Transverse colon (tissue), 4 donors: ENCODE measurements around the gene MCAM. TPM values are rescaled to one million over a fixed set of nuclear protein-coding genes. Genes with fewer than 3 reads are reported as not detected.

ENCODE experiments used
- DNase-seq: peaks from one replicate; pipeline ENCODE4 v3.0.0-alpha.2; 2019
- H3K27ac ChIP-seq, 4 donors: fragments of 200-600 bp; sonication (generic); 2 replicates each; pipeline ENCODE4 v1.5.1; 2016 to 2018; ENCODE audit warnings: inconsistent platforms in 4 of 4
- H3K27me3 ChIP-seq: fragments of 200-600 bp; sonication (generic); 2 replicates; pipeline ENCODE4 v1.5.1; 2017; ENCODE audit warnings: inconsistent platforms
- H3K36me3 ChIP-seq, 4 donors: fragments of 200-600 bp; sonication (generic); 2 replicates each; pipeline ENCODE4 v1.5.1; 2017 to 2019; ENCODE audit warnings: inconsistent platforms in 4 of 4
- H3K4me1 ChIP-seq, 4 donors: fragments of 200-600 bp; sonication (generic); 2 replicates each; pipeline ENCODE4 v1.5.1; 2017 to 2020; ENCODE audit warnings: inconsistent platforms in 4 of 4
- H3K4me3 ChIP-seq, 4 donors: fragments of 200-600 bp; sonication (generic); 1 replicate in 1 of 4; 2 replicates in 3 of 4; pipeline versions ENCODE4 v1.5.1 to v1.6.1; 2017 to 2019; ENCODE audit warnings: inconsistent platforms in 4 of 4
- H3K9me3 ChIP-seq, 2 donors: fragments of 200-600 bp; sonication (generic); 2 replicates each; pipeline ENCODE4 v1.5.1; 2017 to 2019; ENCODE audit warnings: inconsistent platforms in 2 of 2
- CTCF ChIP-seq, 5 experiments: fragments of 200-600 bp in 3 of 5; fragments of 450-650 bp in 2 of 5; sonication (generic) in 3 of 5; IDR thresholded peaks; 1 replicate in 2 of 5; 2 replicates in 3 of 5; pipeline ENCODE4 v1.5.1; 2016 to 2017; ENCODE audit warnings: antibody characterized with exemption in 5 of 5, inconsistent platforms in 3 of 5, mild to moderate bottlenecking in 2 of 5, moderate library complexity in 1 of 5
- EP300 ChIP-seq: sonication (generic); formaldehyde crosslinking; IDR thresholded peaks from one replicate; pipeline ENCODE4 v1.6.1; 2017; ENCODE audit warnings: antibody characterized with exemption, low read depth
- POLR2A ChIP-seq: fragments of 450-650 bp; IDR thresholded peaks from one replicate; pipeline ENCODE4 v1.6.1; 2016; ENCODE audit warnings: antibody characterized with exemption, mild to moderate bottlenecking, moderate library complexity
- POLR2AphosphoS5 ChIP-seq, 3 donors: sonication (generic); formaldehyde crosslinking; IDR thresholded peaks; one replicate each; pipeline ENCODE4 v1.6.1; 2016; ENCODE audit warnings: antibody characterized with exemption in 3 of 3
- WGBS, 2 donors: methylation state at CpG; one replicate each; pipeline ENCODE4 v1.1.5; 2018; ENCODE audit warnings: low coverage in 1 of 2; 5-methylcytosine and 5-hydroxymethylcytosine counted together
- in situ Hi-C, 4 donors: fragments of 200-750 bp; cut with MboI; loops; one replicate each; pipeline versions ENCODE4 v1.15.0 to v1.15.1; 2017; ENCODE audit warnings: low sequenced_read_pairs in 3 of 4, low pct_ligation_motif_present in 1 of 4, low pct_unique_long_range_greater_than_20kb in 1 of 4
- intact Hi-C: fragments of 100-400 bp; cut with DNase I; formaldehyde crosslinking; loops from one replicate; pipeline ENCODE4 v1.15.1; 2023; ENCODE audit warnings: low total_unique reads
- total RNA-seq, 4 donors: library from RNA; depleted of rRNA; stranded (reverse); fragments of >200 nt; gene quantifications; one replicate each; pipeline ENCODE4 v1.1.0, GENCODE V29; 2016

The MCAM gene
- total RNA-seq, 4 donors from 2014 or later, result 87.4 to 466 (median 150) TPM

GRCh38 chr11:119300198-119300964 lies 16.5 kb downstream of the MCAM start:
- Histone ChIP-seq H3K9me3 (no peaks in the 10 kb centered on the region), H3K36me3 (peaks cover 0 to 27% (median 9%) of the 10 kb centered on the region in 4 donors), H3K27ac (peak overlapping the region in 2 of 4 donors; percentile 23 to 33), H3K4me1 (no peaks in the 10 kb centered on the region), H3K4me3 (no peak overlapping the region), H3K27me3 (no peaks in the 10 kb centered on the region)
- TF ChIP-seq POLR2AphosphoS5 (IDR thresholded peaks at IDR 0.05) (no peak), CTCF (IDR thresholded peaks at IDR 0.05) (no peak), POLR2A (no peak), EP300 (no peak)
- 80% methylated on average over 1 to 3 of the region's 3 CpGs for WGBS, 2 donors
- DNase-seq, result no peak
- in situ Hi-C loops (no loop called here), intact Hi-C loops (no loop called here)

GRCh38 chr11:119299416-119299815 lies 17.5 kb downstream of the MCAM start:
- WGBS, 2 donors, result 97 to 100% methylated on average over 6 to 9 of the region's 9 CpGs
- peak overlapping the region in 1 of 4 donors; percentile 65 for H3K27ac ChIP-seq
- intact Hi-C loops, result no loop called here
- no peak overlapping the region for H3K4me3 ChIP-seq
- TF ChIP-seq POLR2AphosphoS5 (IDR thresholded peaks at IDR 0.05) (no peak), EP300 (no peak), POLR2A (no peak), CTCF (IDR thresholded peaks at IDR 0.05) (no peak)
- H3K4me1 ChIP-seq, result no peaks in the 10 kb centered on the region
- H3K9me3 ChIP-seq, result no peaks in the 10 kb centered on the region
- peaks cover 0 to 27% (median 9%) of the 10 kb centered on the region in 4 donors for H3K36me3 ChIP-seq
- in situ Hi-C loops, result no loop called here
- H3K27me3 ChIP-seq, result no peaks in the 10 kb centered on the region
- DNase-seq, result no peak

GRCh38 chr11:119298726-119299125 lies 18.2 kb downstream of the MCAM start:
- TF ChIP-seq EP300 (no peak), CTCF (IDR thresholded peaks at IDR 0.05) (no peak), POLR2A (no peak), POLR2AphosphoS5 (IDR thresholded peaks at IDR 0.05) (peak in 2 of 3 donors; percentile 24 to 26)
- Histone ChIP-seq H3K27ac (peak overlapping the region in 3 of 4 donors; percentile 33 to 65 (median 52)), H3K9me3 (no peaks in the 10 kb centered on the region), H3K36me3 (peaks cover 0 to 26% (median 9%) of the 10 kb centered on the region in 4 donors), H3K4me1 (no peaks in the 10 kb centered on the region), H3K4me3 (no peak overlapping the region), H3K27me3 (no peaks in the 10 kb centered on the region)
- intact Hi-C loops (no loop called here), in situ Hi-C loops (no loop called here)
- WGBS, 2 donors, result 82% methylated on average over 2 of the region's 2 CpGs; no CpG with 5 or more reads in 1 of the 2 donors
- no peak for DNase-seq

- H3K36me3 ChIP-seq, result peaks cover 0 to 23% (median 9%) of the 10 kb centered on the region in 4 donors
- in situ Hi-C loops (no loop called here), intact Hi-C loops (no loop called here)
- H3K9me3 ChIP-seq, result no peaks in the 10 kb centered on the region
- H3K4me3 ChIP-seq, result no peak overlapping the region
- TF ChIP-seq EP300, result no peak
- TF ChIP-seq POLR2AphosphoS5 (IDR thresholded peaks at IDR 0.05), result no peak
- TF ChIP-seq POLR2A, result no peak
- no peak for TF ChIP-seq CTCF (IDR thresholded peaks at IDR 0.05)
- WGBS, 2 donors, result 83 to 89% methylated on average over 3 of the region's 3 CpGs
- no peaks in the 10 kb centered on the region for H3K4me1 ChIP-seq
- H3K27me3 ChIP-seq, result no peaks in the 10 kb centered on the region
- DNase-seq, result no peak
- peak overlapping the region in 3 of 4 donors; percentile 33 to 65 (median 52) for H3K27ac ChIP-seq
Measured at GRCh38 chr11:119297938-119298337, 19.0 kb downstream of the MCAM start.
